Measurements from ENCODE around the gene MFAP2. TPM values are rescaled to one million over a fixed set of nuclear protein-coding genes. Genes with fewer than 3 reads are reported as not detected.

MFAP2 gene
- total RNA-seq, 4 donors from 2014 or later = 5.9 to 26.6 (median 13.5) TPM

DNA sequence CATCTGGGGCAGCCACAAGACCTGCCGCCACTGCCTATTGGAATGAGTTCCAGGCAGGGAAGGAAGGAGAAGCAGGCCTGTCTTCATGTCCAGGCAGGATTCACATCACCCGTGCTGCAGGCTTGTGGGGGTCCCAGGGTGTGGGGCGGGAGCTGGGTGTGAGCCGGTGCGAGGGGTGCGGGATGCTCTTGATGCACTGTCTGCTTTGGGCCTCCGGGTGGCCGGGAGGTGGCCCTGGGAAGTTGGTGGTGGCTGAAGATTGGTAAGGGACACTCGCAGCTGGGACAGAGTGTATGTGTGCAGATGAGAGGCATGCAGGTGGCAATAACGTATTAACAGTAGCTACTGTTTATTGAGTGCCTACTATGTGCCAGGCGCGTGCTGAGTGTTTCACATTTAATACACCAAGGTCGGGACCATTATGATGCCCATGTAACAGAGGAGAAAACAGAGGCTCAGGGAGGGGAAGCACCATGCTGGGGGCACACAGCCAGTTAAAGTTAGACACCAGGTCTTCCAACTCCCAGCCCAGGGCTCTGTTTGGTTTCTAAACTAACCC is 55.4 kb downstream of the MFAP2 start:
- Histone ChIP-seq H3K4me1 (peaks cover 0 to 25% (median 3%) of the 10 kb centered on the region in 4 donors), H3K27ac (no peak overlapping the region), H3K27me3 (peaks cover 0 to 19% of the 10 kb centered on the region in 2 donors), H3K4me3 (no peak overlapping the region), H3K9me3 (no peaks in the 10 kb centered on the region), H3K36me3 (peaks cover 0 to 10% (median 0%) of the 10 kb centered on the region in 3 donors)
- no peak for DNase-seq (ENCODE audit: low spot score in 2 of 2)
- TF ChIP-seq POLR2A (IDR thresholded peaks at IDR 0.05) (no peak), EP300 (IDR thresholded peaks at IDR 0.05) (no peak)
- TF ChIP-seq, protein P1, sequence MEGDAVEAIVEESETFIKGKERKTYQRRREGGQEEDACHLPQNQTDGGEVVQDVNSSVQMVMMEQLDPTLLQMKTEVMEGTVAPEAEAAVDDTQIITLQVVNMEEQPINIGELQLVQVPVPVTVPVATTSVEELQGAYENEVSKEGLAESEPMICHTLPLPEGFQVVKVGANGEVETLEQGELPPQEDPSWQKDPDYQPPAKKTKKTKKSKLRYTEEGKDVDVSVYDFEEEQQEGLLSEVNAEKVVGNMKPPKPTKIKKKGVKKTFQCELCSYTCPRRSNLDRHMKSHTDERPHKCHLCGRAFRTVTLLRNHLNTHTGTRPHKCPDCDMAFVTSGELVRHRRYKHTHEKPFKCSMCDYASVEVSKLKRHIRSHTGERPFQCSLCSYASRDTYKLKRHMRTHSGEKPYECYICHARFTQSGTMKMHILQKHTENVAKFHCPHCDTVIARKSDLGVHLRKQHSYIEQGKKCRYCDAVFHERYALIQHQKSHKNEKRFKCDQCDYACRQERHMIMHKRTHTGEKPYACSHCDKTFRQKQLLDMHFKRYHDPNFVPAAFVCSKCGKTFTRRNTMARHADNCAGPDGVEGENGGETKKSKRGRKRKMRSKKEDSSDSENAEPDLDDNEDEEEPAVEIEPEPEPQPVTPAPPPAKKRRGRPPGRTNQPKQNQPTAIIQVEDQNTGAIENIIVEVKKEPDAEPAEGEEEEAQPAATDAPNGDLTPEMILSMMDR (IDR thresholded peaks at IDR 0.05) = no peak
- WGBS, 2 donors = 87 to 89% methylated on average over 13 of the region's 13 CpGs

Other genes starting within 250 kb of the MFAP2 start
- under 1 TPM; under 0.01 TPM for gene RNU1-4, start 240.1 kb downstream of the MFAP2 start, total RNA-seq
- under 1 TPM; under 0.01 TPM for gene RNU1-2, start 84.6 kb downstream of the MFAP2 start, total RNA-seq
- 100 to 1,000 TPM in 1 of 4 donors, 10 to 100 TPM in 3; 22.3 to 164 (median 68.4) TPM for gene CROCC, start 58.7 kb downstream of the MFAP2 start, total RNA-seq
- 10 to 100 TPM; 29.7 to 64.2 (median 42.1) TPM for gene ATP13A2, start 31.3 kb upstream of the MFAP2 start, total RNA-seq
- gene SDHB, start 73.4 kb upstream of the MFAP2 start, total RNA-seq = 100 to 1,000 TPM in 1 of 4 donors, 10 to 100 TPM in 3; 79.6 to 130 (median 86.3) TPM
- 10 to 100 TPM in 1 of 4 donors, 1 to 10 TPM in 3; 2.4 to 12.2 (median 6.3) TPM for gene PADI2, start 138.8 kb upstream of the MFAP2 start, total RNA-seq
- gene PADI1, start 224.5 kb upstream of the MFAP2 start, total RNA-seq = not detected

All from tibial nerve (tissue), 4 donors.